Peyer's patch (tissue), 4 donors: Measurements from ENCODE around the gene LAMC3.

ENCODE experiments used
- POLR2A ChIP-seq, 2 donors: fragments of 450-650 bp; IDR thresholded peaks; one replicate each; pipeline ENCODE4 v1.5.1; 2017; ENCODE audit warnings: antibody characterized with exemption in 2 of 2, mild to moderate bottlenecking in 2 of 2, moderate library complexity in 2 of 2
- TF ChIP-seq, protein P1 (sequence below), 6 experiments: fragments of 450-650 bp in 4 of 6; fragments of 200-600 bp in 2 of 6; sonication (generic) in 1 of 6; IDR thresholded peaks; one replicate each; pipeline ENCODE4 v1.5.1; 2017 to 2019; ENCODE audit warnings: antibody characterized with exemption in 6 of 6, mild to moderate bottlenecking in 3 of 6, moderate library complexity in 1 of 6

GRCh38 chr9:131067625-131068024 is 58.7 kb downstream of the LAMC3 start:
- TF ChIP-seq, protein P1, sequence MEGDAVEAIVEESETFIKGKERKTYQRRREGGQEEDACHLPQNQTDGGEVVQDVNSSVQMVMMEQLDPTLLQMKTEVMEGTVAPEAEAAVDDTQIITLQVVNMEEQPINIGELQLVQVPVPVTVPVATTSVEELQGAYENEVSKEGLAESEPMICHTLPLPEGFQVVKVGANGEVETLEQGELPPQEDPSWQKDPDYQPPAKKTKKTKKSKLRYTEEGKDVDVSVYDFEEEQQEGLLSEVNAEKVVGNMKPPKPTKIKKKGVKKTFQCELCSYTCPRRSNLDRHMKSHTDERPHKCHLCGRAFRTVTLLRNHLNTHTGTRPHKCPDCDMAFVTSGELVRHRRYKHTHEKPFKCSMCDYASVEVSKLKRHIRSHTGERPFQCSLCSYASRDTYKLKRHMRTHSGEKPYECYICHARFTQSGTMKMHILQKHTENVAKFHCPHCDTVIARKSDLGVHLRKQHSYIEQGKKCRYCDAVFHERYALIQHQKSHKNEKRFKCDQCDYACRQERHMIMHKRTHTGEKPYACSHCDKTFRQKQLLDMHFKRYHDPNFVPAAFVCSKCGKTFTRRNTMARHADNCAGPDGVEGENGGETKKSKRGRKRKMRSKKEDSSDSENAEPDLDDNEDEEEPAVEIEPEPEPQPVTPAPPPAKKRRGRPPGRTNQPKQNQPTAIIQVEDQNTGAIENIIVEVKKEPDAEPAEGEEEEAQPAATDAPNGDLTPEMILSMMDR (IDR thresholded peaks at IDR 0.05): no peak
- TF ChIP-seq POLR2A (IDR thresholded peaks at IDR 0.05): no peak
